Type B pancreatic cell (in vitro differentiated cells): Measurements from ENCODE around the gene CAMTA1. TPM values are rescaled to one million over a fixed set of nuclear protein-coding genes. Genes with fewer than 3 reads are reported as not detected.

Experiments
- DNase-seq: peaks from one replicate; pipeline ENCODE4 v3.0.0; 2021; ENCODE audit warnings: mixed read lengths; ENCODE audit not compliant: unreplicated experiment; ENCODE audit errors: extremely low spot score
- H3K27ac Mint-ChIP-seq: 2 replicates; pipeline ENCODE4 v1.8.0; 2021; ENCODE audit warnings: mild to moderate bottlenecking, mixed read lengths
- H3K27me3 Mint-ChIP-seq: 2 replicates; pipeline ENCODE4 v1.8.0; 2021; ENCODE audit warnings: mixed read lengths
- H3K36me3 Mint-ChIP-seq: 2 replicates; pipeline ENCODE4 v1.8.0; 2021; ENCODE audit warnings: mixed read lengths
- H3K4me1 Mint-ChIP-seq: one replicate; pipeline ENCODE4 v1.8.0; 2021; ENCODE audit warnings: mixed read lengths; ENCODE audit not compliant: unreplicated experiment
- H3K4me3 Mint-ChIP-seq: 2 replicates; pipeline ENCODE4 v1.8.0; 2021; ENCODE audit warnings: mild to moderate bottlenecking, mixed read lengths
- H3K9me3 Mint-ChIP-seq: 2 replicates; pipeline ENCODE4 v1.8.0; 2021; ENCODE audit warnings: mixed read lengths
- CTCF ChIP-seq: fragments of 200-600 bp; sonication (generic); conservative IDR thresholded peaks from 2 replicates; pipeline ENCODE4 v1.5.0; 2021; ENCODE audit warnings: antibody characterized with exemption, mild to moderate bottlenecking
- total RNA-seq: library from RNA; stranded (reverse); gene quantifications from 2 replicates; pipeline ENCODE4 v1.2.1, GENCODE V29; 2021; ENCODE audit warnings: low replicate concordance

CAMTA1 gene
- total RNA-seq, 1 donor from 2014 or later: 82.5 TPM

GRCh38 chr1:7441143-7441841 is 656.0 kb downstream of the CAMTA1 start:
- no peaks in the 10 kb centered on the region for H3K27me3 Mint-ChIP-seq
- H3K4me3 Mint-ChIP-seq: no peak overlapping the region
- H3K9me3 Mint-ChIP-seq: no peaks in the 10 kb centered on the region
- TF ChIP-seq CTCF: no peak
- H3K27ac Mint-ChIP-seq: peak overlapping the region; percentile 39
- H3K4me1 Mint-ChIP-seq: peaks cover 12% of the 10 kb centered on the region
- DNase-seq: no peak
- no peaks in the 10 kb centered on the region for H3K36me3 Mint-ChIP-seq

- no peak overlapping the region for H3K4me3 Mint-ChIP-seq
- no peaks in the 10 kb centered on the region for H3K27me3 Mint-ChIP-seq
- DNase-seq: no peak
- peaks cover 9% of the 10 kb centered on the region for H3K4me1 Mint-ChIP-seq
- H3K36me3 Mint-ChIP-seq: no peaks in the 10 kb centered on the region
- no peak overlapping the region for H3K27ac Mint-ChIP-seq
- TF ChIP-seq CTCF: no peak
- no peaks in the 10 kb centered on the region for H3K9me3 Mint-ChIP-seq
These were observed 656.8 kb downstream of the CAMTA1 start for GRCh38 chr1:7442036-7442435.

GRCh38 chr1:7442918-7443317 is 657.7 kb downstream of the CAMTA1 start:
- H3K27ac Mint-ChIP-seq: no peak overlapping the region
- no peak for DNase-seq
- H3K27me3 Mint-ChIP-seq: no peaks in the 10 kb centered on the region
- no peak overlapping the region for H3K4me3 Mint-ChIP-seq
- no peaks in the 10 kb centered on the region for H3K36me3 Mint-ChIP-seq
- H3K4me1 Mint-ChIP-seq: peaks cover 9% of the 10 kb centered on the region
- H3K9me3 Mint-ChIP-seq: no peaks in the 10 kb centered on the region
- no peak for TF ChIP-seq CTCF

GRCh38 chr1:7444363-7444762 is 659.1 kb downstream of the CAMTA1 start:
- H3K9me3 Mint-ChIP-seq: no peaks in the 10 kb centered on the region
- TF ChIP-seq CTCF: no peak
- no peak overlapping the region for H3K4me3 Mint-ChIP-seq
- H3K36me3 Mint-ChIP-seq: no peaks in the 10 kb centered on the region
- H3K4me1 Mint-ChIP-seq: peaks cover 9% of the 10 kb centered on the region
- no peak overlapping the region for H3K27ac Mint-ChIP-seq
- no peaks in the 10 kb centered on the region for H3K27me3 Mint-ChIP-seq
- no peak for DNase-seq

- no peak for TF ChIP-seq CTCF
- H3K27me3 Mint-ChIP-seq: no peaks in the 10 kb centered on the region
- no peaks in the 10 kb centered on the region for H3K9me3 Mint-ChIP-seq
- H3K4me1 Mint-ChIP-seq: no peaks in the 10 kb centered on the region
- H3K36me3 Mint-ChIP-seq: no peaks in the 10 kb centered on the region
- no peak for DNase-seq
- H3K4me3 Mint-ChIP-seq: no peak overlapping the region
- no peak overlapping the region for H3K27ac Mint-ChIP-seq
These were observed 661.8 kb downstream of the CAMTA1 start for GRCh38 chr1:7447093-7447492.

- Mint-ChIP-seq H3K4me1 (peaks cover 5% of the 10 kb centered on the region), H3K27me3 (no peaks in the 10 kb centered on the region), H3K4me3 (no peak overlapping the region), H3K27ac (no peak overlapping the region), H3K9me3 (no peaks in the 10 kb centered on the region), H3K36me3 (no peaks in the 10 kb centered on the region)
- no peak for TF ChIP-seq CTCF
- no peak for DNase-seq
These were observed 662.5 kb downstream of the CAMTA1 start for GRCh38 chr1:7447736-7448135.
